SK-N-MC (cell line): ENCODE measurements around the gene EME2.

ENCODE experiments used
- DNase-seq: peaks from one replicate; pipeline ENCODE4 v3.0.0-alpha.2; 2011; ENCODE audit warnings: low read depth, low spot score
- H3K27ac ChIP-seq: fragments of 200-600 bp; sonication (generic); 2 replicates; pipeline ENCODE4 v1.5.1; 2016; ENCODE audit warnings: mixed run types
- H3K36me3 ChIP-seq: fragments of 200-600 bp; sonication (generic); 2 replicates; pipeline ENCODE4 v1.6.1; 2017; ENCODE audit warnings: antibody characterized with exemption, low read length, mixed read lengths; ENCODE audit not compliant: insufficient read depth
- H3K4me3 ChIP-seq: fragments of 200-600 bp; sonication (generic); 2 replicates; pipeline ENCODE4 v1.5.1; 2016
- H3K9ac ChIP-seq: fragments of 200-600 bp; sonication (generic); 2 replicates; pipeline ENCODE4 v1.8.0; 2017; ENCODE audit warnings: mixed run types, mixed read lengths; ENCODE audit not compliant: insufficient read length
- H3K9me3 ChIP-seq: fragments of 200-600 bp; sonication (generic); 2 replicates; pipeline ENCODE4 v1.6.1; 2017; ENCODE audit warnings: low read depth, mild to moderate bottlenecking, antibody characterized with exemption, low read length, moderate library complexity, mixed read lengths
- EZH2 ChIP-seq: fragments of 200-600 bp; sonication (generic); IDR thresholded peaks from one replicate; pipeline ENCODE4 v1.6.1; 2017; ENCODE audit warnings: antibody characterized with exemption
- FOXP2 ChIP-seq: optimal IDR thresholded peaks from 2 replicates; pipeline ENCODE3; 2011; ENCODE audit warnings: mild to moderate bottlenecking, moderate library complexity; ENCODE audit not compliant: insufficient read depth; ENCODE audit errors: extremely low read length, control extremely low read depth
- POLR2AphosphoS5 ChIP-seq: IDR thresholded peaks from 2 replicates; pipeline ENCODE4 v1.6.1; 2012; ENCODE audit warnings: mild to moderate bottlenecking, low read depth, low read length, borderline replicate concordance

Gene EME2

GRCh38 chr16:1743376-1744337 lies 29.0 kb upstream of the EME2 start:
- H3K4me3 ChIP-seq = no peak overlapping the region
- TF ChIP-seq FOXP2 (no peak), POLR2AphosphoS5 (no peak), EZH2 (no peak)
- no peaks in the 10 kb centered on the region; the same call in 1 of the 2 replicates for H3K36me3 ChIP-seq
- no peak overlapping the region for H3K9ac ChIP-seq
- no peaks in the 10 kb centered on the region for H3K9me3 ChIP-seq
- DNase-seq = no peak
- no peak overlapping the region for H3K27ac ChIP-seq

- no peak overlapping the region for H3K27ac ChIP-seq
- H3K36me3 ChIP-seq = no peaks in the 10 kb centered on the region; the same call in 1 of the 2 replicates
- H3K4me3 ChIP-seq = no peak overlapping the region
- no peak overlapping the region for H3K9ac ChIP-seq
- H3K9me3 ChIP-seq = no peaks in the 10 kb centered on the region
- no peak for TF ChIP-seq FOXP2
- no peak for TF ChIP-seq EZH2
- TF ChIP-seq POLR2AphosphoS5 = no peak
- DNase-seq = no peak
Measured at GRCh38 chr16:1744338-1744840, 28.2 kb upstream of the EME2 start.

- no peak overlapping the region for H3K27ac ChIP-seq
- no peak overlapping the region for H3K9ac ChIP-seq
- no peaks in the 10 kb centered on the region; the same call in 1 of the 2 replicates for H3K36me3 ChIP-seq
- no peak for DNase-seq
- TF ChIP-seq EZH2 = no peak
- no peak for TF ChIP-seq POLR2AphosphoS5
- TF ChIP-seq FOXP2 = no peak
- no peaks in the 10 kb centered on the region for H3K9me3 ChIP-seq
- H3K4me3 ChIP-seq = no peak overlapping the region
Measured at GRCh38 chr16:1745181-1745899, 27.3 kb upstream of the EME2 start.

- H3K9me3 ChIP-seq = no peaks in the 10 kb centered on the region
- TF ChIP-seq FOXP2 (no peak), EZH2 (no peak), POLR2AphosphoS5 (no peak)
- DNase-seq = no peak
- H3K36me3 ChIP-seq = no peaks in the 10 kb centered on the region; the same call in 1 of the 2 replicates
- H3K4me3 ChIP-seq = no peak overlapping the region
- no peak overlapping the region for H3K9ac ChIP-seq
- H3K27ac ChIP-seq = no peak overlapping the region
Measured at GRCh38 chr16:1745900-1746692, 26.5 kb upstream of the EME2 start.

GRCh38 chr16:1746693-1747195 lies 25.9 kb upstream of the EME2 start:
- H3K27ac ChIP-seq = no peak overlapping the region
- H3K4me3 ChIP-seq = no peak overlapping the region
- no peaks in the 10 kb centered on the region; the same call in 1 of the 2 replicates for H3K36me3 ChIP-seq
- no peak for DNase-seq
- H3K9me3 ChIP-seq = no peaks in the 10 kb centered on the region
- TF ChIP-seq FOXP2 (no peak), POLR2AphosphoS5 (no peak), EZH2 (no peak)
- H3K9ac ChIP-seq = no peak overlapping the region

GRCh38 chr16:1747934-1748333 lies 24.7 kb upstream of the EME2 start:
- Histone ChIP-seq H3K27ac (no peak overlapping the region), H3K9ac (no peak overlapping the region), H3K4me3 (no peak overlapping the region), H3K36me3 (no peaks in the 10 kb centered on the region; the same call in 1 of the 2 replicates), H3K9me3 (no peaks in the 10 kb centered on the region)
- TF ChIP-seq FOXP2 = no peak
- no peak for DNase-seq

- no peaks in the 10 kb centered on the region; the same call in 1 of the 2 replicates for H3K36me3 ChIP-seq
- no peaks in the 10 kb centered on the region for H3K9me3 ChIP-seq
- TF ChIP-seq EZH2 (no peak), FOXP2 (no peak), POLR2AphosphoS5 (no peak)
- DNase-seq = no peak
- H3K4me3 ChIP-seq = no peak overlapping the region
- H3K27ac ChIP-seq = no peak overlapping the region
- no peak overlapping the region for H3K9ac ChIP-seq
Measured at GRCh38 chr16:1749152-1750117, 23.2 kb upstream of the EME2 start.
